H54 (cell line): ENCODE data around the gene B3GAT3.

Experiments used
- DNase-seq: peaks from one replicate; pipeline ENCODE4 v3.0.0; 2011; ENCODE audit warnings: low spot score, mixed read lengths; ENCODE audit not compliant: insufficient read length
- FAIRE-seq: peaks from 3 replicates; lab custom pipeline; 2011; peaks lifted over from hg19 to GRCh38; lab: Jason Lieb, UNC
- POLR2A ChIP-seq: IDR thresholded peaks from 2 replicates; pipeline ENCODE4 v1.6.1; 2011; ENCODE audit warnings: low read depth, mild to moderate bottlenecking, low read length

B3GAT3 gene

GRCh38 chr11:62569611-62570010, 52.2 kb downstream of the B3GAT3 start:
- TF ChIP-seq POLR2A = no peak
- FAIRE-seq = no peak
- DNase-seq = no peak

- DNase-seq = no peak
- no peak for TF ChIP-seq POLR2A
- FAIRE-seq = no peak
Measured at GRCh38 chr11:62567018-62567633, 54.7 kb downstream of the B3GAT3 start.

GRCh38 chr11:62566247-62566646, 55.5 kb downstream of the B3GAT3 start:
- FAIRE-seq = no peak
- no peak for DNase-seq
- no peak for TF ChIP-seq POLR2A
